Measurements from ENCODE around the gene DROSHA. TPM values are rescaled to one million over a fixed set of nuclear protein-coding genes. Genes with fewer than 3 reads are reported as not detected.

DROSHA gene
- total RNA-seq, 1 experiment from 2014 or later, result 106 TPM

- no peaks in the 10 kb centered on the region for H3K27me3 ChIP-seq (ENCODE audit: insufficient read depth, low read length)
- H3T11ph ChIP-seq (ENCODE audit: low read length), result no peak overlapping the region
- H3K9me3 Mint-ChIP-seq, result peaks cover 19% of the 10 kb centered on the region in 2 experiments
- no peak overlapping the region for H2BK15ac ChIP-seq (ENCODE audit: low read depth, low read length)
- H2BK120ac ChIP-seq (ENCODE audit: low read depth, low read length, poor library complexity, severe bottlenecking), result no peak overlapping the region
- H4K20me1 ChIP-seq (ENCODE audit: control insufficient read depth, insufficient read depth, insufficient read length), result no peaks in the 10 kb centered on the region
- H3K79me2 ChIP-seq (ENCODE audit: insufficient read depth, low read length), result no peaks in the 10 kb centered on the region
- no peak overlapping the region for H3K18ac ChIP-seq (ENCODE audit: insufficient read length, low read depth, low read length)
- H4K5ac ChIP-seq (ENCODE audit: insufficient read length, low read depth, low read length), result no peak overlapping the region
- H3K27ac ChIP-seq (ENCODE audit: insufficient read length, low read depth, low read length), result no peak overlapping the region
- no peaks in the 10 kb centered on the region for H3K23me2 ChIP-seq (ENCODE audit: insufficient read length, low read depth, low read length, poor library complexity, severe bottlenecking)
- no peak overlapping the region for H3K4me3 Mint-ChIP-seq
- no CpG with 5 or more reads among the region's 6 CpGs for WGBS (ENCODE audit: extremely low coverage, insufficient read length, low lambda C conversion rate)
- H3K4ac ChIP-seq (ENCODE audit: low read depth, low read length), result no peak overlapping the region
- no peak overlapping the region for H3K23ac ChIP-seq (ENCODE audit: insufficient read length, low read depth, low read length)
- no peak overlapping the region for H2BK12ac ChIP-seq (ENCODE audit: insufficient read length, low read depth, low read length)
- H2AK5ac ChIP-seq (ENCODE audit: insufficient read length, low read length), result no peak overlapping the region
- no peak overlapping the region for H3K56ac ChIP-seq (ENCODE audit: insufficient read length, low read depth, low read length)
- DNase-seq, result no peak
- H3K79me1 ChIP-seq (ENCODE audit: insufficient read depth, low read depth, low read length, poor library complexity, severe bottlenecking), result no peaks in the 10 kb centered on the region
- no peak overlapping the region for H3K4me2 ChIP-seq (ENCODE audit: insufficient read depth, insufficient read length, low read length)
- H3K14ac ChIP-seq (ENCODE audit: insufficient read depth, low read length), result no peak overlapping the region
- no peak overlapping the region for H2BK20ac ChIP-seq (ENCODE audit: low read depth, low read length, poor library complexity, severe bottlenecking)
- TF ChIP-seq, protein P1, sequence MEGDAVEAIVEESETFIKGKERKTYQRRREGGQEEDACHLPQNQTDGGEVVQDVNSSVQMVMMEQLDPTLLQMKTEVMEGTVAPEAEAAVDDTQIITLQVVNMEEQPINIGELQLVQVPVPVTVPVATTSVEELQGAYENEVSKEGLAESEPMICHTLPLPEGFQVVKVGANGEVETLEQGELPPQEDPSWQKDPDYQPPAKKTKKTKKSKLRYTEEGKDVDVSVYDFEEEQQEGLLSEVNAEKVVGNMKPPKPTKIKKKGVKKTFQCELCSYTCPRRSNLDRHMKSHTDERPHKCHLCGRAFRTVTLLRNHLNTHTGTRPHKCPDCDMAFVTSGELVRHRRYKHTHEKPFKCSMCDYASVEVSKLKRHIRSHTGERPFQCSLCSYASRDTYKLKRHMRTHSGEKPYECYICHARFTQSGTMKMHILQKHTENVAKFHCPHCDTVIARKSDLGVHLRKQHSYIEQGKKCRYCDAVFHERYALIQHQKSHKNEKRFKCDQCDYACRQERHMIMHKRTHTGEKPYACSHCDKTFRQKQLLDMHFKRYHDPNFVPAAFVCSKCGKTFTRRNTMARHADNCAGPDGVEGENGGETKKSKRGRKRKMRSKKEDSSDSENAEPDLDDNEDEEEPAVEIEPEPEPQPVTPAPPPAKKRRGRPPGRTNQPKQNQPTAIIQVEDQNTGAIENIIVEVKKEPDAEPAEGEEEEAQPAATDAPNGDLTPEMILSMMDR (conservative IDR thresholded peaks at IDR 0.05), result no peak
- H3K9me3 ChIP-seq (ENCODE audit: control insufficient read depth, low read depth, low read length), result peaks cover 6% of the 10 kb centered on the region
- no peak overlapping the region for H4K8ac ChIP-seq (replicated peaks; ENCODE audit: insufficient read length, low read depth, low read length)
- no peak overlapping the region for H4K91ac ChIP-seq (ENCODE audit: insufficient read length, low read depth, low read length)
- no peak overlapping the region; a peak in 1 of 7 replicates for H3K27ac Mint-ChIP-seq
- H2BK5ac ChIP-seq (ENCODE audit: insufficient read length, low read length), result no peak overlapping the region
- no peak overlapping the region for H3K9ac ChIP-seq (ENCODE audit: extremely low read depth, insufficient read length, low read length)
- peaks cover 14 to 33% of the 10 kb centered on the region in 2 experiments for H3K4me1 Mint-ChIP-seq
- H2AFZ ChIP-seq (ENCODE audit: low read length), result no peak overlapping the region
- H3K4me1 ChIP-seq (ENCODE audit: insufficient read depth, low read length), result peaks cover 3% of the 10 kb centered on the region; the same call in 1 of the 2 replicates
- H3K27me3 Mint-ChIP-seq (ENCODE audit: low read depth), result no peaks in the 10 kb centered on the region
- H3K36me3 Mint-ChIP-seq (ENCODE audit: insufficient read depth in 1 of 3, low read depth in 3 of 3), result peaks cover 9 to 21% (median 18%) of the 10 kb centered on the region in 3 experiments
Observed at GRCh38 chr5:31393126-31393525, 138.8 kb downstream of the DROSHA start.

All from H9 (cell line).